ENCODE data around the gene MOB3B. TPM values are rescaled to one million over a fixed set of nuclear protein-coding genes. Genes with fewer than 3 reads are reported as not detected.

The MOB3B gene
- total RNA-seq, 2 donors from 2014 or later: 4.3 to 6.0 TPM

DNA sequence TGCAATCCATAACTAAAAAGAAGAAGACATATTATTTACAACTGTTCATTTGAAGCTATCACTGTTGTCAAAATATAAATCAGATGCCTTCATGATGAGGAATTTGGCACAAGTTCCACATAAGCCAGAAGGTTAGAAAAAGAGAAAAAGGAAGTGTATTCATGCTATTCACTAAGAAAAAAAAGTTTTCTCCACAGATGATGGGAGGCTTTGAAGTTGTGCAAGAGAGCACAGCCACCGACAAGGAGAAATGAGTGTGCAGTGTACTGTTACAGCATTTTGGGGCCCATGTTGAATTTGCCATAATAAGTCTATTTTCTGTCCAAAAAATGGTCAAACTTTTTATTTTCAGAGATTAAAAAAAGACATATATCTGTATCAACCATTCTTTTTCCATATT lies 38.5 kb downstream of the MOB3B start:
- intact Hi-C loops (cut with DNase I): no loop called here

GRCh38 chr9:27489087-27489876 lies 40.3 kb downstream of the MOB3B start:
- H3K4me1 ChIP-seq: no peaks in the 10 kb centered on the region
- no peaks in the 10 kb centered on the region for H3K36me3 ChIP-seq (replicated peaks in 1 of 2; ENCODE audit: insufficient read depth in 1 of 2, low read depth in 2 of 2)
- intact Hi-C loops (cut with DNase I): no loop called here
- H3K9me3 ChIP-seq: no peaks in the 10 kb centered on the region
- no peak for ATAC-seq
- H3K27ac ChIP-seq: no peak overlapping the region
- no peak for TF ChIP-seq POLR2A (IDR thresholded peaks at IDR 0.05)
- TF ChIP-seq, protein P1, sequence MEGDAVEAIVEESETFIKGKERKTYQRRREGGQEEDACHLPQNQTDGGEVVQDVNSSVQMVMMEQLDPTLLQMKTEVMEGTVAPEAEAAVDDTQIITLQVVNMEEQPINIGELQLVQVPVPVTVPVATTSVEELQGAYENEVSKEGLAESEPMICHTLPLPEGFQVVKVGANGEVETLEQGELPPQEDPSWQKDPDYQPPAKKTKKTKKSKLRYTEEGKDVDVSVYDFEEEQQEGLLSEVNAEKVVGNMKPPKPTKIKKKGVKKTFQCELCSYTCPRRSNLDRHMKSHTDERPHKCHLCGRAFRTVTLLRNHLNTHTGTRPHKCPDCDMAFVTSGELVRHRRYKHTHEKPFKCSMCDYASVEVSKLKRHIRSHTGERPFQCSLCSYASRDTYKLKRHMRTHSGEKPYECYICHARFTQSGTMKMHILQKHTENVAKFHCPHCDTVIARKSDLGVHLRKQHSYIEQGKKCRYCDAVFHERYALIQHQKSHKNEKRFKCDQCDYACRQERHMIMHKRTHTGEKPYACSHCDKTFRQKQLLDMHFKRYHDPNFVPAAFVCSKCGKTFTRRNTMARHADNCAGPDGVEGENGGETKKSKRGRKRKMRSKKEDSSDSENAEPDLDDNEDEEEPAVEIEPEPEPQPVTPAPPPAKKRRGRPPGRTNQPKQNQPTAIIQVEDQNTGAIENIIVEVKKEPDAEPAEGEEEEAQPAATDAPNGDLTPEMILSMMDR (IDR thresholded peaks at IDR 0.05): no peak
- no peak for DNase-seq
- 92 to 93% methylated on average over 5 of the region's 5 CpGs for WGBS, 2 donors
- no peaks in the 10 kb centered on the region for H3K27me3 ChIP-seq
- no peak overlapping the region for H3K4me3 ChIP-seq

More for the DNA sequence above, 38.5 kb downstream of the MOB3B start:
- 59 to 81% methylated on average over 1 of the region's 1 CpG for WGBS, 2 donors
- no peaks in the 10 kb centered on the region for H3K36me3 ChIP-seq (replicated peaks in 1 of 2; ENCODE audit: insufficient read depth in 1 of 2, low read depth in 2 of 2)
- ATAC-seq (no peak), DNase-seq (peak in 1 of 4 donors; percentile 36)
- TF ChIP-seq, protein P1 (IDR thresholded peaks at IDR 0.05): no peak
- no peak for TF ChIP-seq POLR2A (IDR thresholded peaks at IDR 0.05)
- no peaks in the 10 kb centered on the region for H3K9me3 ChIP-seq
- no peak overlapping the region for H3K27ac ChIP-seq
- H3K4me3 ChIP-seq: no peak overlapping the region
- no peaks in the 10 kb centered on the region for H3K27me3 ChIP-seq
- H3K4me1 ChIP-seq: no peaks in the 10 kb centered on the region

- no peak for ATAC-seq
- no peak for DNase-seq
- H3K36me3 ChIP-seq (replicated peaks in 1 of 2; ENCODE audit: insufficient read depth in 1 of 2, low read depth in 2 of 2): no peaks in the 10 kb centered on the region
- TF ChIP-seq, protein P1 (IDR thresholded peaks at IDR 0.05): no peak
- TF ChIP-seq POLR2A (IDR thresholded peaks at IDR 0.05): no peak
- H3K4me1 ChIP-seq: no peaks in the 10 kb centered on the region
- no peak overlapping the region for H3K27ac ChIP-seq
- H3K27me3 ChIP-seq: no peaks in the 10 kb centered on the region
- intact Hi-C loops (cut with DNase I): no loop called here
- H3K9me3 ChIP-seq: no peaks in the 10 kb centered on the region
- 100% methylated on average over 1 of the region's 1 CpG for WGBS, 2 donors
- H3K4me3 ChIP-seq: no peak overlapping the region
These were observed 41.7 kb downstream of the MOB3B start for GRCh38 chr9:27487927-27488326.

DNA sequence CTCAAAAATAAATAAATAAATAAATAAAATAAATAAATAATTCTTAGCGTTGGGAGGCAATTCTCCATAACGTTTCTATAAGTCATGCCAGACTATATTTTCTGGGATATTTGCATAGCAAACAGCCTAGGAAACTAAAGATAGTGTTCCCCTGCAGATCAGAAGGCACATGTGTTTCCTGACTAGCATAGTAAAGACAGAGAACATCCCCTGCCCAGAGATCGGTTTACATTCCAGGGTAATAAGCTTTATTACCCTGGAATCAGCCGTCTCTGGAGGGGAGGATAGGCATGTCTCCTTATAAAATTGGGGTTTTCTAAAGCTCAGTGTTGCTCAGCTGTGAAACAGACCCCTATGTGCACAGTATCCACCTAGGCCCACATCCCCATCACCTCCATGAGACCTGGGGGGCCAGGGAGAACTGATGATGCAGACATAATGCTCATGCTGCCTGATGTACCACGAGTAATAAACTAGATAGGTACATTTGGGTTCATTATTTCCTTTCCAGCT lies 42.4 kb downstream of the MOB3B start:
- no peaks in the 10 kb centered on the region for H3K36me3 ChIP-seq (replicated peaks in 1 of 2; ENCODE audit: insufficient read depth in 1 of 2, low read depth in 2 of 2)
- no peak for DNase-seq
- no peak for ATAC-seq
- H3K4me3 ChIP-seq: no peak overlapping the region
- H3K27ac ChIP-seq: no peak overlapping the region
- 57 to 59% methylated on average over 5 of the region's 5 CpGs for WGBS, 2 donors
- TF ChIP-seq POLR2A (IDR thresholded peaks at IDR 0.05): no peak
- TF ChIP-seq, protein P1 (IDR thresholded peaks at IDR 0.05): no peak
- intact Hi-C loops (cut with DNase I): no loop called here
- H3K27me3 ChIP-seq: no peaks in the 10 kb centered on the region
- H3K4me1 ChIP-seq: no peaks in the 10 kb centered on the region
- no peaks in the 10 kb centered on the region for H3K9me3 ChIP-seq

DNA sequence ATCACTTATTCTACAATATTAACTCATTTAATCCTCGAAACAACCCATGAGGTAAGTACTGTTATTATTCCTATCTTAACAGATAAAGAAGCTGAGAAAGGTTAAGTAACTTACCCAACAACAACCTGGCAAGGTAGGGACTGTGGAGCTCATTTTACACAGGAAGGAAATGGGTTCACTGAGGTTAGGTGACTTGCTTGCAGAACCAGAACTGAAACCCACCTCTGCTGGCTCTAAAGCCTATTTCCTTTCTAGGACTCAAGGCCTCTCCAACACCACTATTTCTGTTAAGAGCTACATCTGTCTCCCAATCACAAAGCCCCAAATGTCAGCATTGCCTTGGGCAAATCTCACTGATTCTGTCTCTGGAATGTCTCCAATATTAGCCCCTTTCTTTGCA lies 44.5 kb downstream of the MOB3B start:
- Histone ChIP-seq H3K9me3 (no peaks in the 10 kb centered on the region), H3K27ac (no peak overlapping the region), H3K4me1 (no peaks in the 10 kb centered on the region), H3K4me3 (no peak overlapping the region), H3K36me3 (replicated peaks in 1 of 2; ENCODE audit: insufficient read depth in 1 of 2, low read depth in 2 of 2) (no peaks in the 10 kb centered on the region), H3K27me3 (no peaks in the 10 kb centered on the region)
- intact Hi-C loops (cut with DNase I): no loop called here
- WGBS, 2 donors: 92 to 97% methylated on average over 1 of the region's 1 CpG
- TF ChIP-seq POLR2A (IDR thresholded peaks at IDR 0.05): no peak
- TF ChIP-seq, protein P1 (IDR thresholded peaks at IDR 0.05): no peak
- DNase-seq (no peak), ATAC-seq (no peak)
